GM18909 (cell line): ENCODE data around the gene ZNF512B.

Source experiments
- ATAC-seq: cut with Tn5 transposase; IDR thresholded peaks from one replicate; pipeline ENCODE4 v1.9.1; 2021; ENCODE audit warnings: mild to moderate bottlenecking; ENCODE audit not compliant: unreplicated experiment, poor library complexity

ZNF512B gene

GRCh38 chr20:63951398-63952209 lies 18.1 kb downstream of the ZNF512B start:
- no peak for ATAC-seq

GRCh38 chr20:63950701-63951397 lies 18.9 kb downstream of the ZNF512B start:
- ATAC-seq: no peak

- ATAC-seq: no peak
Observed at GRCh38 chr20:63947638-63948456, 21.9 kb downstream of the ZNF512B start.

- no peak for ATAC-seq
Observed at GRCh38 chr20:63946986-63947637, 22.6 kb downstream of the ZNF512B start.

- no peak for ATAC-seq
Observed at GRCh38 chr20:63945921-63946920, 23.5 kb downstream of the ZNF512B start.

GRCh38 chr20:63945031-63945658 lies 24.6 kb downstream of the ZNF512B start:
- ATAC-seq: no peak

GRCh38 chr20:63944078-63944941 lies 25.4 kb downstream of the ZNF512B start:
- ATAC-seq: no peak

GRCh38 chr20:63943808-63944077 lies 26.0 kb downstream of the ZNF512B start:
- ATAC-seq: no peak

- ATAC-seq: no peak
Observed at GRCh38 chr20:63942969-63943807, 26.5 kb downstream of the ZNF512B start.

GRCh38 chr20:63942250-63942951 lies 27.3 kb downstream of the ZNF512B start:
- ATAC-seq: no peak

GRCh38 chr20:63941282-63942081 lies 28.2 kb downstream of the ZNF512B start:
- no peak for ATAC-seq

GRCh38 chr20:63940472-63941266 lies 29.1 kb downstream of the ZNF512B start:
- ATAC-seq: no peak

- ATAC-seq: no peak
Observed at GRCh38 chr20:63940071-63940471, 29.7 kb downstream of the ZNF512B start.

GRCh38 chr20:63939061-63939935 lies 30.4 kb downstream of the ZNF512B start:
- ATAC-seq: no peak
